Measurements from ENCODE around the gene UPF1. TPM values are rescaled to one million over a fixed set of nuclear protein-coding genes. Genes with fewer than 3 reads are reported as not detected.

UPF1 gene
- total and polyA plus RNA-seq, 2 of the 13 experiments (the other 11 are each of a cell fraction or from before 2014, with no cell fraction given): 16.9 to 41.8 TPM

GRCh38 chr19:18798384-18799352 lies 33.1 kb upstream of the UPF1 start (continued):
- TF ChIP-seq, protein P1, sequence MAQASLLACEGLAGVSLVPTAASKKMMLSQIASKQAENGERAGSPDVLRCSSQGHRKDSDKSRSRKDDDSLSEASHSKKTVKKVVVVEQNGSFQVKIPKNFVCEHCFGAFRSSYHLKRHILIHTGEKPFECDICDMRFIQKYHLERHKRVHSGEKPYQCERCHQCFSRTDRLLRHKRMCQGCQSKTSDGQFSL (CRISPR knock-in tag; IDR thresholded peaks at IDR 0.05): no peak
- TF ChIP-seq ZNF431 (CRISPR knock-in tag; IDR thresholded peaks at IDR 0.05; ENCODE audit: borderline replicate concordance, low read depth) (no peak), ZNF292 (CRISPR knock-in tag; IDR thresholded peaks at IDR 0.05; ENCODE audit: borderline replicate concordance, low read depth) (0 out of 2 replicates have a peak, but pooled peaks have one; percentile 25), DPF2 (CRISPR knock-in tag; IDR thresholded peaks at IDR 0.05; ENCODE audit: borderline replicate concordance, low read depth) (no peak), SP5 (CRISPR knock-in tag; IDR thresholded peaks at IDR 0.05; ENCODE audit: borderline replicate concordance, low read depth) (peak; percentile 78; the same call in 1 of the 2 replicates), ZSCAN22 (CRISPR knock-in tag; IDR thresholded peaks at IDR 0.05) (peak; percentile 87), ZNF724P (CRISPR knock-in tag; IDR thresholded peaks at IDR 0.05; ENCODE audit: borderline replicate concordance) (no peak), SYNCRIP (IDR thresholded peaks at IDR 0.05; ENCODE audit: insufficient read depth, low read depth, low read length) (no peak), GATAD2A (CRISPR knock-in tag; IDR thresholded peaks at IDR 0.05) (peak; percentile 67), ZNF746 (CRISPR knock-in tag; IDR thresholded peaks at IDR 0.05) (peak; percentile 54; the same call in 1 of the 2 replicates), SP2 (CRISPR knock-in tag; IDR thresholded peaks at IDR 0.05) (no peak), BRCA1 (CRISPR knock-in tag; IDR thresholded peaks at IDR 0.05) (no peak), SKIL (CRISPR knock-in tag; IDR thresholded peaks at IDR 0.05; ENCODE audit: borderline replicate concordance) (peak; percentile 66), TP53 (CRISPR knock-in tag; conservative IDR thresholded peaks at IDR 0.05) (0 out of 2 replicates have a peak, but pooled peaks have one; percentile 29), RNF219 (CRISPR knock-in tag; IDR thresholded peaks at IDR 0.05) (no peak), ZZZ3 (CRISPR knock-in tag; IDR thresholded peaks at IDR 0.05; ENCODE audit: borderline replicate concordance) (no peak), ETV6 (CRISPR knock-in tag; conservative IDR thresholded peaks at IDR 0.05) (no peak)
- TF ChIP-seq, protein P2, sequence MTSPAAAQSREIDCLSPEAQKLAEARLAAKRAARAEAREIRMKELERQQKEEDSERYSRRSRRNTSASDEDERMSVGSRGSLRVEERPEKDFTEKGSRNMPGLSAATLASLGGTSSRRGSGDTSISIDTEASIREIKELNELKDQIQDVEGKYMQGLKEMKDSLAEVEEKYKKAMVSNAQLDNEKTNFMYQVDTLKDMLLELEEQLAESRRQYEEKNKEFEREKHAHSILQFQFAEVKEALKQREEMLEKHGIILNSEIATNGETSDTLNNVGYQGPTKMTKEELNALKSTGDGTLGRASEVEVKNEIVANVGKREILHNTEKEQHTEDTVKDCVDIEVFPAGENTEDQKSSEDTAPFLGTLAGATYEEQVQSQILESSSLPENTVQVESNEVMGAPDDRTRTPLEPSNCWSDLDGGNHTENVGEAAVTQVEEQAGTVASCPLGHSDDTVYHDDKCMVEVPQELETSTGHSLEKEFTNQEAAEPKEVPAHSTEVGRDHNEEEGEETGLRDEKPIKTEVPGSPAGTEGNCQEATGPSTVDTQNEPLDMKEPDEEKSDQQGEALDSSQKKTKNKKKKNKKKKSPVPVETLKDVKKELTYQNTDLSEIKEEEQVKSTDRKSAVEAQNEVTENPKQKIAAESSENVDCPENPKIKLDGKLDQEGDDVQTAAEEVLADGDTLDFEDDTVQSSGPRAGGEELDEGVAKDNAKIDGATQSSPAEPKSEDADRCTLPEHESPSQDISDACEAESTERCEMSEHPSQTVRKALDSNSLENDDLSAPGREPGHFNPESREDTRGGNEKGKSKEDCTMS (CRISPR knock-in tag; conservative IDR thresholded peaks at IDR 0.05): no peak
- TF ChIP-seq, protein P3, sequence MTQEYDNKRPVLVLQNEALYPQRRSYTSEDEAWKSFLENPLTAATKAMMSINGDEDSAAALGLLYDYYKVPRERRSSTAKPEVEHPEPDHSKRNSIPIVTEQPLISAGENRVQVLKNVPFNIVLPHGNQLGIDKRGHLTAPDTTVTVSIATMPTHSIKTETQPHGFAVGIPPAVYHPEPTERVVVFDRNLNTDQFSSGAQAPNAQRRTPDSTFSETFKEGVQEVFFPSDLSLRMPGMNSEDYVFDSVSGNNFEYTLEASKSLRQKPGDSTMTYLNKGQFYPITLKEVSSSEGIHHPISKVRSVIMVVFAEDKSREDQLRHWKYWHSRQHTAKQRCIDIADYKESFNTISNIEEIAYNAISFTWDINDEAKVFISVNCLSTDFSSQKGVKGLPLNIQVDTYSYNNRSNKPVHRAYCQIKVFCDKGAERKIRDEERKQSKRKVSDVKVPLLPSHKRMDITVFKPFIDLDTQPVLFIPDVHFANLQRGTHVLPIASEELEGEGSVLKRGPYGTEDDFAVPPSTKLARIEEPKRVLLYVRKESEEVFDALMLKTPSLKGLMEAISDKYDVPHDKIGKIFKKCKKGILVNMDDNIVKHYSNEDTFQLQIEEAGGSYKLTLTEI (CRISPR knock-in tag; conservative IDR thresholded peaks at IDR 0.05): no peak

All from HepG2 (cell line).